NCI-H2196 treated with DMSO at 0.1 percent for 48 hours (cell line): Measurements from ENCODE around the gene PNLDC1.

Experiments
- DNase-seq: peaks from one replicate; lab custom pipeline; 2025; ENCODE audit not compliant: unreplicated experiment; lab: John Stamatoyannopoulos, UW

The PNLDC1 gene

GRCh38 chr6:159800141-159800865 is at the start of gene PNLDC1:
Gene PNLDC1 (plus strand): TSS chr6:159800276. CDS start chr6:159800308, 32 bp downstream.
- DNase-seq: no peak

- DNase-seq: no peak
Measured at GRCh38 chr6:159751448-159751847, 48.6 kb upstream of the PNLDC1 start.

GRCh38 chr6:159753081-159753872 is 46.8 kb upstream of the PNLDC1 start:
- no peak for DNase-seq

GRCh38 chr6:159754401-159754800 is 45.7 kb upstream of the PNLDC1 start:
- DNase-seq: no peak

GRCh38 chr6:159754959-159755914 is 44.8 kb upstream of the PNLDC1 start:
- DNase-seq: no peak

- no peak for DNase-seq
Measured at GRCh38 chr6:159756508-159756907, 43.6 kb upstream of the PNLDC1 start.

GRCh38 chr6:159758031-159759001 is 41.8 kb upstream of the PNLDC1 start:
- no peak for DNase-seq

GRCh38 chr6:159759645-159760044 is 40.4 kb upstream of the PNLDC1 start:
- DNase-seq: no peak

GRCh38 chr6:159760602-159761057 is 39.4 kb upstream of the PNLDC1 start:
- DNase-seq: no peak

- DNase-seq: no peak
Measured at GRCh38 chr6:159761129-159761872, 38.8 kb upstream of the PNLDC1 start.

GRCh38 chr6:159761873-159762680 is 38.0 kb upstream of the PNLDC1 start, which contains the start of gene ACAT2:
Gene ACAT2 (plus strand): TSS chr6:159762045. CDS start chr6:159762088, 43 bp downstream.
- peak; percentile 72 for DNase-seq

GRCh38 chr6:159762681-159763293 is 37.3 kb upstream of the PNLDC1 start:
- DNase-seq: no peak

GRCh38 chr6:159766906-159767305 is 33.2 kb upstream of the PNLDC1 start:
- no peak for DNase-seq

- DNase-seq: no peak
Measured at GRCh38 chr6:159769470-159769869, 30.6 kb upstream of the PNLDC1 start.

- no peak for DNase-seq
Measured at GRCh38 chr6:159772196-159772595, 27.9 kb upstream of the PNLDC1 start.

GRCh38 chr6:159777240-159777904 is 22.7 kb upstream of the PNLDC1 start:
- no peak for DNase-seq

GRCh38 chr6:159778131-159778530 is 21.9 kb upstream of the PNLDC1 start:
- DNase-seq: no peak
